Gastroesophageal sphincter (tissue), 4 donors: ENCODE results near the gene RYR2. TPM values are rescaled to one million over a fixed set of nuclear protein-coding genes. Genes with fewer than 3 reads are reported as not detected.
A peak's percentile ranks its signal among the peaks of the same experiment; 100 is the strongest.

Experiments
- ATAC-seq: fragments of 150-250 bp; one replicate; pipeline ENCODE4 v1.9.1; 2016; ENCODE audit warnings: mild to moderate bottlenecking, moderate library complexity
- H3K27ac ChIP-seq, 4 donors: fragments of 200-600 bp; sonication (generic) in 3 of 4; 1 replicate in 3 of 4; 2 replicates in 1 of 4; pipeline ENCODE4 v1.5.1; 2016 to 2019
- H3K27me3 ChIP-seq: fragments of 200-600 bp; sonication (generic); one replicate; pipeline ENCODE4 v1.5.1; 2019
- H3K36me3 ChIP-seq, 2 donors: fragments of 200-600 bp; sonication (generic); one replicate each; pipeline ENCODE4 v1.5.1; 2019; ENCODE audit warnings: control low read depth in 1 of 2
- H3K4me1 ChIP-seq, 3 donors: fragments of 200-600 bp; sonication (generic); 1 replicate in 2 of 3; 2 replicates in 1 of 3; pipeline ENCODE4 v1.5.1; 2016 to 2019; ENCODE audit warnings: control low read depth in 2 of 3
- H3K4me3 ChIP-seq, 2 donors: fragments of 200-600 bp; sonication (generic); one replicate each; pipeline ENCODE4 v1.5.1; 2019; ENCODE audit warnings: mild to moderate bottlenecking in 1 of 2, moderate library complexity in 1 of 2
- H3K9me3 ChIP-seq, 3 donors: fragments of 200-600 bp; sonication (generic); one replicate each; pipeline ENCODE4 v1.5.1; 2017 to 2019; ENCODE audit warnings: control low read depth in 2 of 3
- EP300 ChIP-seq: sonication (generic); formaldehyde crosslinking; IDR thresholded peaks from one replicate; pipeline ENCODE4 v1.6.1; 2017; ENCODE audit warnings: antibody characterized with exemption, mild to moderate bottlenecking
- POLR2A ChIP-seq, 2 donors: fragments of 450-650 bp; IDR thresholded peaks; one replicate each; pipeline ENCODE4 v1.6.1; 2017; ENCODE audit warnings: antibody characterized with exemption in 2 of 2, mild to moderate bottlenecking in 2 of 2, moderate library complexity in 1 of 2
- POLR2AphosphoS5 ChIP-seq: sonication (generic); formaldehyde crosslinking; IDR thresholded peaks from one replicate; pipeline ENCODE4 v1.6.1; 2017; ENCODE audit warnings: antibody characterized with exemption
- WGBS, 2 donors: methylation state at CpG; one replicate each; pipeline ENCODE4 v1.1.5; 2018; ENCODE audit warnings: low coverage in 1 of 2; 5-methylcytosine and 5-hydroxymethylcytosine counted together
- total RNA-seq, 4 donors: library from RNA; depleted of rRNA; stranded (reverse); fragments of >200 nt; gene quantifications; one replicate each; pipeline ENCODE4 v1.1.0, GENCODE V29; 2016
- TF ChIP-seq, protein P1 (sequence below), 4 experiments: fragments of 200-600 bp in 2 of 4; fragments of 450-650 bp in 2 of 4; sonication (generic) in 1 of 4; IDR thresholded peaks; one replicate each; pipeline ENCODE4 v1.5.1; 2017 to 2019; ENCODE audit warnings: antibody characterized with exemption in 4 of 4, mild to moderate bottlenecking in 2 of 4, moderate library complexity in 2 of 4

RYR2 gene
- total RNA-seq, 4 donors from 2014 or later: 27.4 to 78.8 (median 42.7) TPM

DNA sequence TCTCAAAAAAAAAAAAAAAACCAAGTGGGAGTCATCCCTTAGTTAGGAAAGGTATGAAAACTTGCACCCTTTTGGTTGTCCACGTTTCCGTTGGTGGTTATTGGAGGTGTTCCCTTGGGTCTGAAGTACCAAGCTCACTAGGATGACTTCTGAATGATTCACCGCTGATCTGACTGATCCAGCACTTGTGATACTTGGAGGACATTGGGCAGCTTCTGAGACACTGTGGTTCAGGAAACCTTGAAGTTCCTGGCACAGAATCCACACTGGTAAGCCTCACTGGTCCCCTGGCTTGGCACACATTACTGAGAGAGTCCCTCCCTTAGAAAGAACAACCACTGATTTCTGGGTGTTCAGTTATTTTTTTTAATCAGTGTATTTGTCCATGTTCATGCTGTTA is 91.9 kb downstream of the RYR2 start:
- Histone ChIP-seq H3K27me3 (no peaks in the 10 kb centered on the region), H3K27ac (no peak overlapping the region), H3K4me3 (no peak overlapping the region), H3K9me3 (peaks cover 0 to 8% (median 0%) of the 10 kb centered on the region in 3 donors), H3K36me3 (no peaks in the 10 kb centered on the region), H3K4me1 (no peaks in the 10 kb centered on the region)
- TF ChIP-seq POLR2A (IDR thresholded peaks at IDR 0.05): no peak
- TF ChIP-seq, protein P1, sequence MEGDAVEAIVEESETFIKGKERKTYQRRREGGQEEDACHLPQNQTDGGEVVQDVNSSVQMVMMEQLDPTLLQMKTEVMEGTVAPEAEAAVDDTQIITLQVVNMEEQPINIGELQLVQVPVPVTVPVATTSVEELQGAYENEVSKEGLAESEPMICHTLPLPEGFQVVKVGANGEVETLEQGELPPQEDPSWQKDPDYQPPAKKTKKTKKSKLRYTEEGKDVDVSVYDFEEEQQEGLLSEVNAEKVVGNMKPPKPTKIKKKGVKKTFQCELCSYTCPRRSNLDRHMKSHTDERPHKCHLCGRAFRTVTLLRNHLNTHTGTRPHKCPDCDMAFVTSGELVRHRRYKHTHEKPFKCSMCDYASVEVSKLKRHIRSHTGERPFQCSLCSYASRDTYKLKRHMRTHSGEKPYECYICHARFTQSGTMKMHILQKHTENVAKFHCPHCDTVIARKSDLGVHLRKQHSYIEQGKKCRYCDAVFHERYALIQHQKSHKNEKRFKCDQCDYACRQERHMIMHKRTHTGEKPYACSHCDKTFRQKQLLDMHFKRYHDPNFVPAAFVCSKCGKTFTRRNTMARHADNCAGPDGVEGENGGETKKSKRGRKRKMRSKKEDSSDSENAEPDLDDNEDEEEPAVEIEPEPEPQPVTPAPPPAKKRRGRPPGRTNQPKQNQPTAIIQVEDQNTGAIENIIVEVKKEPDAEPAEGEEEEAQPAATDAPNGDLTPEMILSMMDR (IDR thresholded peaks at IDR 0.05): no peak
- TF ChIP-seq POLR2AphosphoS5: no peak
- ATAC-seq: no peak
- 0 to 51% methylated on average over 1 to 3 of the region's 3 CpGs for WGBS, 2 donors

DNA sequence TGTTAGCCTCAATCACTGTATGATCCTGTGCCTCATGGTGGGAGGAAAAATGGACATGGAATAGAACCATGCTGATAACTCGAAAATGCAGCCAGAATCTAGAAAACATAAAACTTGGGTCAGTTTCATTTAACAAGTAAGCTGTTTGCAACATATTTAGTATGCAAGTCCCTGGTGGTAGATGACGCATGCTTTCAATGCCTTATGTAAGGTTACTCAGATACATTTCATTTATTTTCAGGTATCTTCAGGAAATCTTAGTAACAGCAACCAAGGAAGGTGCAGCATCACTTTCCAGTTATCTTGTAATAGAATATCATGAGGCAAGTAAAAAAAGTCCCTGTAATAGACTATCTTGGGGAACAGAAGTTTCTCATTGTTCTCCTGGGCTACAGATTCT is 92.9 kb downstream of the RYR2 start:
- H3K4me1 ChIP-seq: peaks cover 0 to 2% (median 0%) of the 10 kb centered on the region in 3 donors
- H3K9me3 ChIP-seq: peaks cover 0 to 8% (median 0%) of the 10 kb centered on the region in 3 donors
- 92 to 95% methylated on average over 2 of the region's 2 CpGs for WGBS, 2 donors
- H3K4me3 ChIP-seq: no peak overlapping the region
- H3K27me3 ChIP-seq: no peaks in the 10 kb centered on the region
- TF ChIP-seq POLR2A (IDR thresholded peaks at IDR 0.05) (no peak), POLR2AphosphoS5 (no peak), EP300 (no peak)
- TF ChIP-seq, protein P1 (IDR thresholded peaks at IDR 0.05): no peak
- no peaks in the 10 kb centered on the region for H3K36me3 ChIP-seq
- no peak overlapping the region for H3K27ac ChIP-seq
- no peak for ATAC-seq

DNA sequence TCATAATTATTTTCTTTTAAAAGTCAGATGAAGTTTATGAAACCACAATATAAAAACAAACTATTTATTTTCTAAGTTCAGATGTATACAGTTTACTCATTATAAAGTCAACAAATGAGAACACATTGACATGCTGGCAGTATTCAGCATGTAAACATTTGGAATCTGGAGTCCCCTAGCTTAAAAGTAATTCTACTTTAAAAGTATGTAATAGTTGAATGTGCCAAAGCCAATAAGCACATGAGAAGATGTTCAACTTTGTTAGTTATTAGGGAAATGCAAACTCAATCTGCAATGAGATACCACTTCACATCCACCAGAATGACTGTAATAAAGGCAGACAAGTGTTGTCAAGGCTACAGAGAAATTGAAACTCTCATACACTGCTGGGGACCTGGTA is 96.6 kb downstream of the RYR2 start:
- Histone ChIP-seq H3K27ac (peak overlapping the region in 1 of 4 donors; percentile 76), H3K27me3 (no peaks in the 10 kb centered on the region), H3K9me3 (no peaks in the 10 kb centered on the region), H3K36me3 (no peaks in the 10 kb centered on the region), H3K4me1 (peaks cover 0 to 32% (median 8%) of the 10 kb centered on the region in 3 donors), H3K4me3 (no peak overlapping the region)
- TF ChIP-seq EP300: no peak
- TF ChIP-seq, protein P1 (IDR thresholded peaks at IDR 0.05): no peak
- no peak for ATAC-seq

DNA sequence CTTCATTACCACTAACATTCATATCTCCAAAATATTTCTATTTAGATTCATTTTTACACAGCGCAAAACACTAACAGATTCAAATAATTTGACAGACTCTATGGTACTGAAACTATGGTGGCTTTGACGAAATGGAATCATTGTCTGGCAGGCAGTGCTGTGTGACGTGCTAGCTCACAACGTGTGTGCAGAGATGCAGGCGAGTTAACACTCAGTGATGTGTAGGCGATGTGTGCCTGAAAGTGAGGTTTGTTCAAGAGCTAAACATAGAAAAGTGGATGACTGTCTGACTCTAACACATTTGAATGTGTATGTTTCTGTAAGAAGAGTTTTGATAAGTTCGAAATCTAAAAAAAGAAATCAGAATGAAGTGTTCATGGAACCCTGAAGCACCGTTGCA is 97.7 kb downstream of the RYR2 start:
- TF ChIP-seq POLR2A (IDR thresholded peaks at IDR 0.05): no peak
- TF ChIP-seq POLR2AphosphoS5: no peak
- TF ChIP-seq EP300: no peak
- TF ChIP-seq, protein P1 (IDR thresholded peaks at IDR 0.05): no peak
- Histone ChIP-seq H3K27me3 (no peaks in the 10 kb centered on the region), H3K27ac (peak overlapping the region in 3 of 4 donors; percentile 62 to 77 (median 76)), H3K4me1 (peaks cover 0 to 42% (median 8%) of the 10 kb centered on the region in 3 donors), H3K4me3 (no peak overlapping the region), H3K36me3 (no peaks in the 10 kb centered on the region), H3K9me3 (no peaks in the 10 kb centered on the region)
- 60 to 71% methylated on average over 8 of the region's 8 CpGs for WGBS, 2 donors
- peak; percentile 48 for ATAC-seq

DNA sequence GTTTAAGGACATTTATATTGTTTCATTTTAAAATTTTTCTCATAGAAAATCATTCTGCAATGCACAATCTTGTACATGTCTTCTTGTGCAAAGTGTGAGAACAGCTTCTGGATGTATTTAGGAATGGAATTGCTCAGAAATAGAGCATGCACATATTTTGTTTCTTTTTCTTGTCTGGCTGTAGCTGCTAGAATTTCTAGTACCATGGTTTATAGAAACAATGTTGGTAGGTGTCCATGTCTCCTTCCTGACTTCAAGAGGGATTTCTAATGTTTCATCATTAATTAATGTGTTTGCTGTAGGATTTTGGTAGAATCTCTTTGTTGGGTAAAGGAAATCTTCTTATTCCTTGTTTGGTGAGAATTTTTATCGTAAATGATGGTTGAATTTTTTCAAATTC is 99.0 kb downstream of the RYR2 start:
- H3K27ac ChIP-seq: peak overlapping the region; percentile 32 to 77 (median 74)
- ATAC-seq: no peak
- H3K9me3 ChIP-seq: no peaks in the 10 kb centered on the region
- peaks cover 0 to 55% (median 8%) of the 10 kb centered on the region in 3 donors for H3K4me1 ChIP-seq
- H3K27me3 ChIP-seq: no peaks in the 10 kb centered on the region
- no peak overlapping the region for H3K4me3 ChIP-seq
- WGBS, 2 donors: 57 to 63% methylated on average over 1 of the region's 1 CpG
- no peak for TF ChIP-seq EP300
- TF ChIP-seq POLR2AphosphoS5: no peak
- no peak for TF ChIP-seq POLR2A (IDR thresholded peaks at IDR 0.05)
- TF ChIP-seq, protein P1 (IDR thresholded peaks at IDR 0.05): no peak
- no peaks in the 10 kb centered on the region for H3K36me3 ChIP-seq
